Kidney (tissue), 14 donors: ENCODE data around the gene RNPC3. TPM values are rescaled to one million over a fixed set of nuclear protein-coding genes. Genes with fewer than 3 reads are reported as not detected.

Experiments
- DNase-seq, 5 donors: peaks; one replicate each; pipeline ENCODE4 v3.0.0-alpha.2; 2013 to 2020
- FAIRE-seq: peaks from 2 replicates; lab custom pipeline; 2012; peaks lifted over from hg19 to GRCh38; lab: Jason Lieb, UNC
- H3K27ac ChIP-seq, 2 donors: one replicate each; pipeline ENCODE4 v1.7.0; 2013; ENCODE audit warnings: low read depth in 2 of 2, low read length in 2 of 2, inconsistent platforms in 1 of 2
- H3K27me3 ChIP-seq: one replicate; pipeline ENCODE4 v1.7.1; 2013; ENCODE audit warnings: low read length, inconsistent platforms; ENCODE audit not compliant: control insufficient read depth, insufficient read depth
- H3K36me3 ChIP-seq, 3 donors: one replicate each; pipeline versions ENCODE4 v1.7.0 to v1.7.1; 2013; ENCODE audit warnings: low read length in 3 of 3, control low read depth in 1 of 3, inconsistent platforms in 1 of 3; ENCODE audit not compliant: insufficient read depth in 3 of 3, control insufficient read depth in 2 of 3
- H3K4me1 ChIP-seq, 3 donors: one replicate each; pipeline versions ENCODE4 v1.7.0 to v1.7.1; 2013; ENCODE audit warnings: low read length in 3 of 3, inconsistent platforms in 1 of 3, low read depth in 1 of 3; ENCODE audit not compliant: control insufficient read depth in 2 of 3, insufficient read depth in 2 of 3
- H3K4me3 ChIP-seq, 3 donors: one replicate each; pipeline versions ENCODE4 v1.7.0 to v1.8.1; 2013; ENCODE audit warnings: low read length in 3 of 3, control low read depth in 1 of 3, inconsistent platforms in 1 of 3
- H3K9ac ChIP-seq, 3 donors: one replicate each; pipeline versions ENCODE4 v1.7.0 to v1.7.1; 2013; ENCODE audit warnings: low read length in 3 of 3, control low read depth in 1 of 3, inconsistent platforms in 1 of 3
- H3K9me3 ChIP-seq, 3 donors: one replicate each; pipeline versions ENCODE4 v1.7.0 to v1.7.1; 2013; ENCODE audit warnings: low read length in 3 of 3, control low read depth in 1 of 3, inconsistent platforms in 1 of 3; ENCODE audit not compliant: control insufficient read depth in 2 of 3, insufficient read depth in 1 of 3
- CTCF ChIP-seq: IDR thresholded peaks from 3 replicates; pipeline ENCODE4 v1.5.1; 2012; ENCODE audit warnings: mild to moderate bottlenecking, moderate library complexity, borderline replicate concordance; ENCODE audit not compliant: insufficient read depth; ENCODE audit errors: extremely low read depth
- intact Hi-C: fragments of 100-400 bp; cut with DNase I; formaldehyde crosslinking; loops from one replicate; pipeline ENCODE4 v1.11.1; 2022
- polyA plus RNA-seq: library from polyadenylated mRNA; stranded (reverse); fragments of 350-450 nt; fragmentation: Illumina TruSeq; extraction: RNeasy Lipid Tissue Mini Kit (QIAGEN cat#74804); gene quantifications from one replicate; pipeline ENCODE4 v1.2.3, GENCODE V29; 2014; ENCODE audit warnings: low read depth, low replicate concordance; ENCODE audit not compliant: insufficient read depth
- total RNA-seq: library from RNA; stranded (reverse); fragmentation: NEBNext Ultra II Directional; extraction: Animal tissue kit (Norgen Biotek cat#: 25700); gene quantifications from one replicate; pipeline ENCODE4 v1.2.1, GENCODE V29; 2021
- donor health status: control.
- donor health status: control.
- donor health status: control.
- donor health status: control.
- donor health status: control.
- donor health status: DM: yes; HTN: yes; CAD: no.
- donor health status: Normal renal cell carcinoma (clear cell type).

Gene RNPC3
- total and polyA plus RNA-seq, 2 donors from 2014 or later, result 19.8 to 40.5 TPM

- H3K36me3 ChIP-seq, result no peaks in the 10 kb centered on the region
- FAIRE-seq, result no peak
- no peak overlapping the region for H3K9ac ChIP-seq
- no peak for TF ChIP-seq CTCF
- H3K27ac ChIP-seq, result no peak overlapping the region
- intact Hi-C loops, result no loop called here
- H3K4me1 ChIP-seq, result no peaks in the 10 kb centered on the region
- no peaks in the 10 kb centered on the region for H3K27me3 ChIP-seq
- H3K4me3 ChIP-seq, result no peak overlapping the region
- H3K9me3 ChIP-seq, result no peaks in the 10 kb centered on the region
- no peak for DNase-seq
Observed at GRCh38 chr1:103516693-103517092, 8.8 kb upstream of the RNPC3 start.

- no peak overlapping the region for H3K9ac ChIP-seq
- no peak overlapping the region for H3K4me3 ChIP-seq
- no peak for FAIRE-seq
- H3K27ac ChIP-seq, result no peak overlapping the region
- H3K9me3 ChIP-seq, result no peaks in the 10 kb centered on the region
- DNase-seq, result no peak
- no peaks in the 10 kb centered on the region for H3K4me1 ChIP-seq
- H3K36me3 ChIP-seq, result no peaks in the 10 kb centered on the region
- no peaks in the 10 kb centered on the region for H3K27me3 ChIP-seq
- intact Hi-C loops, result no loop called here
- TF ChIP-seq CTCF, result no peak
Observed at GRCh38 chr1:103517380-103518047, 8.0 kb upstream of the RNPC3 start.

DNA sequence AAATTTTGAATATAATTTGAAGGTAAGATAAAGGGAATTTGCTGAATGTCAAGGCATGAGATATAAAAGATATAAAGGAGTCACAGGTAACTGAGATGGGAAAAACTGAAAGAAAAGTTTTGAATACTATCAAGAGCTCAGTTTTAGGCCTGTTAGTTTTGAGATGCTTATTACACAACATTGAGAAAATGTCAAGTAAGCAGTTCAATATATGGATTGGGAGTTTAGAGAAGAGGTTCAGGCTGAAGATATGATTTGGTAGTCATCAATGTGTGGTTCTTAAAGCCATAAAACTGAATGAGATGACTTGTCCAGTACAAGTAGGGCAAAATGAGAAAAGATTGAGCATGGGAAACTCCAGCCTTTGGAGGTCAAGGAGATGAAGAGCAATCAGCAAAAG is 4.7 kb upstream of the RNPC3 start:
- H3K27me3 ChIP-seq, result no peaks in the 10 kb centered on the region
- intact Hi-C loops, result no loop called here
- H3K4me1 ChIP-seq, result no peaks in the 10 kb centered on the region
- no peak overlapping the region for H3K4me3 ChIP-seq
- DNase-seq (no peak), FAIRE-seq (no peak)
- TF ChIP-seq CTCF, result no peak
- H3K9me3 ChIP-seq, result no peaks in the 10 kb centered on the region
- no peak overlapping the region for H3K27ac ChIP-seq
- H3K9ac ChIP-seq, result no peak overlapping the region
- H3K36me3 ChIP-seq, result no peaks in the 10 kb centered on the region

DNA sequence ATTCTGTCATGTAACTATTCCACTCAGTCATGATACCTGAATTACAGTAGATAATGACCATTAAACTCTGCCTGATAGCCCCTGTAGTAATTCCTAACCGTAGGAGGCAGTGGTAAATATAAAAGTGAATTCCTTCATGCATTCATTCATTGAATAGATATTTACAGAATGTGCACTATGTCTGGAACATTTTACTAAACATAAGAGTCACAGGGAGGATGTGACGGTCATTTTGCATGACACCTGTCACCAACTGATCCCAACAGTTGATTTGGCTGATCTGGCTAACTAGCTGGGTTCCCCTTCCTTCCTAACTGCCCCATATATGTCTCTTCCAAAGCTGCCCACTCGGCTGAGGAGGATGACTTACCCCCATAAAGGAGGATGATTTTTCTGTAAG is 2.2 kb upstream of the RNPC3 start:
- intact Hi-C loops, result no loop called here
- H3K9me3 ChIP-seq, result no peaks in the 10 kb centered on the region
- no peak overlapping the region for H3K4me3 ChIP-seq
- peaks cover 0 to 13% (median 0%) of the 10 kb centered on the region in 3 donors for H3K4me1 ChIP-seq
- FAIRE-seq (no peak), DNase-seq (no peak)
- no peaks in the 10 kb centered on the region for H3K27me3 ChIP-seq
- H3K9ac ChIP-seq, result no peak overlapping the region
- TF ChIP-seq CTCF, result no peak
- H3K36me3 ChIP-seq, result no peaks in the 10 kb centered on the region
- H3K27ac ChIP-seq, result no peak overlapping the region
